Left cardiac atrium (tissue), 4 donors: ENCODE measurements around the gene CRY2. TPM values are rescaled to one million over a fixed set of nuclear protein-coding genes. Genes with fewer than 3 reads are reported as not detected.

Experiments
- ATAC-seq, 2 donors: fragments of 200-7000 bp; cut with Tn5 transposase; one replicate each; pipeline ENCODE4 v1.9.1; 2020; ENCODE audit warnings: mild to moderate bottlenecking in 2 of 2, moderate library complexity in 2 of 2
- DNase-seq: peaks from one replicate; pipeline ENCODE4 v3.0.0-alpha.2; 2020
- intact Hi-C, 2 donors: fragments of 100-400 bp; cut with DNase I; formaldehyde crosslinking; loops; one replicate each; pipeline versions ENCODE4 v1.14.1 to v1.15.1; 2022 to 2023
- total RNA-seq, 2 donors: library from RNA; stranded (reverse); fragmentation: NEBNext Ultra II Directional; extraction: Animal tissue kit (Norgen Biotek cat#: 25700); gene quantifications; one replicate each; pipeline ENCODE4 v1.2.1, GENCODE V29; 2021
- donor health status: DM: no; HTN: yes; CAD: no.
- donor health status: DM: no; HTN: yes; CAD: no; lungs with severe emphysema.
- donor health status: DM: yes; HTN: yes; CAD: no.
- donor health status: Dilated cardiomyopathy.

CRY2 gene
- total RNA-seq, 2 donors from 2014 or later = 59.2 to 62.9 TPM

- intact Hi-C loops = no loop called here
- DNase-seq = no peak
Observed at GRCh38 chr11:45864041-45864440, 16.8 kb downstream of the CRY2 start.

DNA sequence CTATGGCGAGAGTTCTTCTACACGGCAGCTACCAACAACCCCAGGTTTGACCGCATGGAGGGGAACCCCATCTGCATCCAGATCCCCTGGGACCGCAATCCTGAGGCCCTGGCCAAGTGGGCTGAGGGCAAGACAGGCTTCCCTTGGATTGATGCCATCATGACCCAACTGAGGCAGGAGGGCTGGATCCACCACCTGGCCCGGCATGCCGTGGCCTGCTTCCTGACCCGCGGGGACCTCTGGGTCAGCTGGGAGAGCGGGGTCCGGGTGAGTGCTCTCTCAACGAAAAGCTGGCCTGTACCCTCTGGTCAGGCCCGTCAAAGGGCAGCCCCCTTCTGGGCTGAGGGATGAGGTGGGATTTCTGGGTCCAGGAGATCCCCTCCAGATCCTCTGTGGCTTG, 22.3 kb downstream of the CRY2 start:
- ATAC-seq (no peak), DNase-seq (no peak)
- intact Hi-C loops = no loop called here

More at GRCh38 chr11:45864041-45864440, 16.8 kb downstream of the CRY2 start:
- no peak for ATAC-seq

GRCh38 chr11:45870706-45871105, 23.4 kb downstream of the CRY2 start:
- ATAC-seq = no peak
- DNase-seq = no peak
- intact Hi-C loops = no loop called here

- intact Hi-C loops = no loop called here
- DNase-seq (no peak), ATAC-seq (no peak)
Observed at GRCh38 chr11:45871638-45872037, 24.4 kb downstream of the CRY2 start.

DNA sequence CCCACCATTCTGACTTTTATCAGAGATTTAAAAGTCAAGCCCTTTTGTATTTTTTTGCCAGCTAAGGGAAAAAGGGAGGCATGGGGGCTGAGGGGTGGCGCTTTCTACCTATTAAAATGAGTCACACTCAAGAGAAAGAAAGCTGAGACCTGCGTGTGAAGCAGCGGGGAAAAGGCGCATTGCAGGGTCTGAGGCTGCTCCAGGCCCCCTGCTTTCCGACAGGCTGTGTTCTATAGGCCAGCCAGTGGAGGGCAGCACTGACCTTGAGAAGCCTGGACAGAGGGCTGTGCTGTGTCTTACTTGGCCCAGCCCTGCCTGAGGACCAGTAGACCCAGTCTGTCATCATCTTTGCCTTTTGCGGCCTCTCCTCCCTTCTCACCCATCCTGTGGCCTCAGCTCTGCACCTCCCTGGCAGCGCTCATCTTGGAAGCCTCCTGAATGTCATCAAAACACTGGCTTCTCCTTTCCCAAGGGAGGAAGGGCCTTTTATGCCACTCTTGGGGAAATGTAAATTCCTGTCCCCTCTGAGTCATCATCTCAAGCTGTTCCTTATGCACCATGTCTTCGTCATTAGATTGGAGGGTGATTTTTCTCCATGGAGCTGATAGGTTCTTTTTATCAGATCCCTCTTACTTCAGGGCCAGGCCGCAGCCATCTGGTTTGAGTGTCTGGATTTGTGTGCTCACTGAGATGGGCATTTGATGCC, 25.5 kb downstream of the CRY2 start:
- intact Hi-C loops = no loop called here
- peak; percentile 42 for DNase-seq
- peak; percentile 63 to 72 for ATAC-seq

GRCh38 chr11:45876401-45876800, 29.1 kb downstream of the CRY2 start:
- ATAC-seq (no peak), DNase-seq (no peak)
- intact Hi-C loops = no loop called here

GRCh38 chr11:45877221-45877620, 29.9 kb downstream of the CRY2 start:
- intact Hi-C loops = no loop called here
- DNase-seq (no peak), ATAC-seq (no peak)

DNA sequence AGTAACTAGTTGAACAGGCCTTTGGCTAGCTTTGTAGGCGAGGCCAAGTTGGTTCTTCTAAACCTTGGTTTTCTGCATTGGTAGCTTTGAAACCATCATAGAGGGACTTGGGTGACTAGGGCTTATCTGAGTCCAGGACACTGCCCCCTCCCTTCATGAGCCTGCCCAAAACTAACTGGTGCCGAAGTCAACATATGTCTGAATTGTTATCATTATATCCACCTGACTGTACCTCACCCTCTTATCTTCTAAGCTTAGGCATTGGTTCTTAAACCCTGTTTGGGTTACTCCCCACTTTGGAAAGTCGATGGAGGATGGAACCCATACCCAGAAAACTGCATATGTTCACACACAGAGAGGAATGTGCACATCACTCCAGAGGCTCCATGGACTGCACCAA, 30.6 kb downstream of the CRY2 start:
- no peak for DNase-seq
- intact Hi-C loops = no loop called here
- no peak for ATAC-seq

- DNase-seq (no peak), ATAC-seq (no peak)
- intact Hi-C loops = no loop called here
Observed at GRCh38 chr11:45879803-45880686, 32.8 kb downstream of the CRY2 start.

GRCh38 chr11:45880772-45881570, 33.7 kb downstream of the CRY2 start:
- ATAC-seq (no peak), DNase-seq (no peak)
- intact Hi-C loops = no loop called here

- DNase-seq (no peak), ATAC-seq (no peak)
- intact Hi-C loops = no loop called here
Observed at GRCh38 chr11:45881708-45882368, 34.6 kb downstream of the CRY2 start.

- intact Hi-C loops = no loop called here
- ATAC-seq = no peak
- DNase-seq = no peak
Observed at GRCh38 chr11:45884596-45885185, 37.4 kb downstream of the CRY2 start.

GRCh38 chr11:45885274-45885920, 38.1 kb downstream of the CRY2 start, which contains the start of gene MAPK8IP1:
TSS of gene MAPK8IP1 (plus strand) at chr11:45885651. CDS start at chr11:45885821, 170 bp downstream.
- ATAC-seq (peak; percentile 76 to 82), DNase-seq (peak; percentile 65)
- intact Hi-C loops = no loop called here

- intact Hi-C loops = no loop called here
- ATAC-seq (no peak), DNase-seq (no peak)
Observed at GRCh38 chr11:45885921-45886721, 38.8 kb downstream of the CRY2 start.

DNA sequence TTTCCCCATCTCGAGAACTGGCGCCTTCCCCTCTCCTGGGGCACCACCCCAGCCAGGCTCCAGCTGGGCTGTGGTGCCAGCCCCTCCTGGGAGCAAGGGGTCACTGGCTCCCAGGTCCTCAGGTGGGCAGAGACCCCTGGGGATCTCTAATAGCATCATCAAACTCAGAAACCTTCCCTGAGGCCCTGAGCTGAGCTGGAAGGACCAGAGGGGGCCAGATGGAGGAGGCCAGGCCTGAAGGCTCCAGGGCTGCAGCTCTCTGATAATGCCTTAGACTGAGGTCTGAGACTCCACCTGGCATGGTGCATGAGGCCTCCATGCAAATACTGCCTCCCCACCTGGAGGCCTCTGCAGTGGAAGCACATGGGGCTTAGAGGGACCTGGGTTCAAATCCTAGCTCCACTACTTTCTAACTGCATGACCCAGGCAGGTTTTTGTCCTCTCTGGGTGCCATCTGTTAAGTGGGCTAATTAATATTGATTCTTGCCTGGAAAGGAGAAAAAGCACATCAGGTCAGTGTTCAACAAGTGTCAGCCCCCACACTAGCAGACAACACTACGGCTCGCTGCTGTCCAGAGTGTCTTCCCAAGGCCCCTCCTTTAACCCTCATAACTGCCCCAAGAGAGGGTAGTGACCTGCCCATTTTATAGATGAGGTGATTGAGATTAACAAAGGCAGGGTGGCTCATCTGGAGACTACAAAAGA, 39.7 kb downstream of the CRY2 start:
- ATAC-seq (no peak), DNase-seq (no peak)
- intact Hi-C loops = no loop called here

GRCh38 chr11:45887587-45887986, 40.3 kb downstream of the CRY2 start:
- intact Hi-C loops = no loop called here
- DNase-seq (no peak), ATAC-seq (no peak)

- DNase-seq (no peak), ATAC-seq (no peak)
- intact Hi-C loops = no loop called here
Observed at GRCh38 chr11:45889555-45889954, 42.3 kb downstream of the CRY2 start.
